HG02759 (cell line): ENCODE measurements around the gene C12orf75.
"Not testable (repeated sequence)": the region's sequence is repeated elsewhere in the genome, so short reads cannot be mapped to it uniquely, and the experiment has no call there.

Source experiments
- ATAC-seq: cut with Tn5 transposase; IDR thresholded peaks from one replicate; pipeline ENCODE4 v1.9.1; 2021; ENCODE audit warnings: mild to moderate bottlenecking, moderate library complexity; ENCODE audit not compliant: unreplicated experiment

The C12orf75 gene

DNA sequence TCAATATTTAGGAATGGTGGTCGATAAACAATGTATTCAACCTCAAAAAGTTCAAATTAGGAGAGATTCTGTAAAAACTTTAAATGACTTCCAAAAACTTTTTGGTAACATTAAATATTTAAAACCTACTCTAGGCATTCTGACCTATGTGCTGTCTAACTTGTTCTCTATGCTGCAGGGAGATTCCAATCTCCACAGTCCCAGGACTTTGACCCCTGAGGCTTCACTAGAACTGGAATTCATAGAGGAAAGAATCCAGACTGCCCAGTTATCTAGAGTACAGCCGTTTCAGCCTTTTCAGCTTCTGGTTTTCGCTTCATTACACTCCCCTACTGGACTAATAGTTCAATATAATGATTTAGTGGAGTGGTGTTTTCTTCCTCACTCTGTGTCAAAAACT is 21.1 kb upstream of the C12orf75 start:
- ATAC-seq: not testable (repeated sequence)

DNA sequence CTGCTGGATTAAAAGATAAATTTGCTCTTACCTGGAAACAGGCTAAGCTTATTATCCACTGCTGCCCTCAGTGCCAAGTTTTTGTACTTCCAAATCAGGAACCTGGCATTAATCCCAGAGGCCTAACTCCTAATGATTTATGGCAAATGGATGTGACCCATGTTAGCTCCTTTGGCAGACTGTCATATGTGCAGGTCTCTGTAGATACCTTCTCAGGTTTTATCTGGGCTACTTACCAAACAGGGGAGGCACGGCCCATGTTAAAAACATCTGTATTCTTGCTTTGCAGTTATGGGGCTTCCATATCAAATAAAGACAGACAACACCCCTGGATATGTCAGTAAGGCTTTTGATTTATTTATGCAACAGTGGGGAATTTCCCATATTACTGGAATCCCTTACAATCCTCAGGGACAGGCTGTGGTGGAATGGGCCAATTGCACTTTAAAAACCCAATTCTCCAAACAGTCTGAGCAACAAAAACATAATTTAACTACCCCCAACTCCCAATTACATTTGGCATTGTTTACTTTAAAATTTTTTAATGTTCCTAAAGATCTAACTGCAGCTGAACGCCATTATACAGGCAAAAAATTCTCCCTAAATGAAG is 19.9 kb upstream of the C12orf75 start:
- ATAC-seq: not testable (repeated sequence)

DNA sequence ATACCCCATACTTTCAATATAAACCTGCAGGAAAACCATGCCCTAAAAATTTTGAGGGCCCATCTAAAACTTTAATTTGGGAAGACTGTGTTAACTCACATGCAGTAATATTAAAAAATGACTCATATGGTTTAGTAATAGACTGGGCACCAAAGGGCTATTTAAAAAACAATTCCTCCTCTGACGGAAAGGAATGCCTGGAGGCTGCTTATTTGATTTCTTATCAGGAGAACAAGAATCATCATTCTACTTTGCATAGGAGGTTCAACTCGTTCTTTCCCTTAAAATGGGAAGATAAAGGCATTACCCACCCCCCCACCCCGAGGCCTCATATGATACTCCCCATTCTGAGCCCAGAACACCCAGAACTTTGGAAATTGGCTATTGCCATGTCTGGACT is 18.6 kb upstream of the C12orf75 start:
- ATAC-seq: not testable (repeated sequence)

DNA sequence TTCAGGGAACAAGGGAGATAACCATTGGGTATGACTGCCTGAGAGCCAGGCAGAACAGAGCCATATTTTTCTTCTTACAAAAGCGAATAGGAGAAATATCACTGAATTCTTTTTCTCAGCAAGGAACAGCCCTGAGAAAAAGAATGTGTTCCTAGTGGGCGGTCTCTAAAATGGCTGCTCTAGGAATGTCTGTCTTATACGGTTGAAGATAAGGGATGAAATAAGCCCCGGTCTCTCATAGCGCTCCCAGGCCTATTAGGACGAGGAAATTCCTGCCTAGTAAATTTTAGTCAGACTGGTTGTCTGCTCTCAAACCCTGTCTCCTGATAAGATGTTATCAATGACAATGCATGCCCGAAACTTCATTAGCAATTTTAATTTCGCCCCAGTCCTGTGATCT is 16.7 kb upstream of the C12orf75 start:
- ATAC-seq: not testable (repeated sequence)

DNA sequence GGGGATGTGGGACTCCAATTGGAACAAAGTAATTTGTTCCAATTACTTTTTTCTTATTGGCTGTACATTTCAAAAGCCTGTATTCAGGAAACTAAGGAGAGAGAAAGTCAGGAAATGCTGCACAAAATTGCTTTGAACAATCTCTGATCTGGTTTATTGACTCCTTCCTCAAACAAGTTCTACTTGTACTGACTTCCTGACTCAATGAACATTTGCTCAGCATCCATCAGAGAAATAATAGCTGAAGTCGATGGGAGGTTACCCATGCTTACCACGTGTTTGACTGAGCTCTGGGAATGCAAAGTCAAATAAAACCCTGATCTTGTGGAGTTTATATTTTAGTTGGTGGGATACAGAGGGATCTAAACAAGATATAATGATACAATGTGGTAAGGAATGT is 15.4 kb upstream of the C12orf75 start:
- no peak for ATAC-seq

DNA sequence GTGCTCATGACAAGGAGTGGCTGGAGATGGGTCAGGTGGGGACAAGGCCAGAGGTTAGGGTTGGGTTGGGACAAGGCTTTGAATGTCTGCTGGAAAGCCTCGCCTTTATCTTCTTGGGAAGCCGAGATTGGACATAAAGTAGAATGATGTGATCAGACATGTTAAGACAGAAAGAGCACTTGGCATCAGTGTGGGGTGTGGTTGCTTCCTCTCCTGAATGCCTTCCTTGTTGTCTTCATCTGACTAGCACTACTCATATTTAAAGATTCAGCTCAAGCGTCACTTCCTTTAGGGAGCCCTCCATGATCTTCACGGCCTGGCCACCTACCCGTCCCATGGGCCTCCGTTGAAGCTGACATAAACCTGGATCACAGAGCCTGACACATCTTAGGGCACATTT is 14.8 kb upstream of the C12orf75 start:
- ATAC-seq: no peak

DNA sequence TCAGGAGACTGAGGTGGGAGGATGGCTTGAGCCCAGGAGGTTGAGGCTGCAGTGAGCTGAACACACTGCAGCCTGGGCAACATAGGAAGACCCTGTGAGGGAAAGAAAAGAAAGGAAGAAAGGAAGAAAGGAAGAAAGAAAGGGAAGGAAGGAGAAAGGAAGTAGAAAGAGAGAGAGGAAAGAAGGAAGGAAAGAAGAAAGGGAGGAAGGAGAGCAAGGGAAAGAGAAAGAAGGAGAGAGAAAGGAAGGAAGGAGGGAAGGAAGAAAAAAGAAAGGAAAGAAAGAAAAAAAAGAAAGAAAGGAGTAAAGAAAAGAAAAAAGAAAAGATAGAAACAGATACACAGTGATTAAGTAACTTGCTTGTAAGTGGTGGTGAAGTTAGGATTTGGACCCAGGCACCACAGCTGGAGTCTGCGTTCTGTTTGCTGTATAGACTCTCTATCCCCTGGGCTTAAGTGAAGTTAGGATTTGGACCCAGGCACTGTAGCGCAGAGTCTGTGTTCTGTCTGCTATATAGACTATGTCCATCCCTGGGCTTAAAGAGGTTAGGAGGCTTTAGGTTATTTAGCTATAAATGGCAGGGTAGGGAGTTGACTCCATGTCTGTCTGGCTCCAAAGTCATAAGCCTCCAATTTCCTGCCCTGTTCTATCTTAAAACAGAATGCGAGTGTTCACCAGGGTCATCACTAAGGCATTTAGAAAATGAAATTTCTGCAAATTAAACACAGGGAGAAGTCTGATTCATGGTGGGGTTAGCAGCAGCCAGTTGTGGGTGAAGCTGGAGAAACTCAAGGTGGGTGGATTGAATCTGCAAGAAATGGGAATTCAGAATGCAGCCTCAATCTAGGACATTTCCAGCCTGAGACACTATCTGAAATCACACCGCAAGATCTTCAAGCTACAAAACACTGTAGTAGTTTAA is 13.3 kb upstream of the C12orf75 start:
- no peak for ATAC-seq

DNA sequence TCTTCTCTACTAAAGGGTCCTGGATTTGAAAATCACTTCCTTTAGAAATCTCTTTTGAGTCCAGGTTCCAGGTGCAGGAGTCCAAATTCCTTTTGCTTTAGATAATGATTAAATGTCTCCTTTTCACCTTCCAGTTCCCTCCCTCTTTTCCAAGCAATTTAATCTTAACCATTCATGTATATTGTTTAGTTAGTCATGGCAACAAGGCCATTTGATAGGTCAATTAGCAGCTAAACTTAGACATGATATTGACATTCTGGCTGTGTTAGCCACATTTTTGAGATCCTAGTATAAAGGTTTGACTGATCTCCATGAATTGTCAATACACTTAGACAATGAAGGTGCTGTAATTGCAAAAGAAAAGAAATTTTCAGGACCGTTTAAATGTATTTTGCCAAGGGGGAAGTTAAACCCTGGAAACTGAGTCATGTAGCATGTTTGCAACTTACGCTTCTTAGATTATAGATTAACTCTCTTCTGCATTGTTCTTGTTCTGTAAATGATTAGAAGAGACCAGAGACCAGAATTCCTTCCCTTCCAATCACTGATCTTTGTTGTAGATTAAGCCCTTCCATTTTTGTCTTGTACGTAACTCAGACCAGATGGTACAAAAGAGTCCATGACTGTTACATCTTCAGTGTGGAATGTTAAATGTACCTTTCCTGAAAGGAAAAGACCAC is 12.4 kb upstream of the C12orf75 start:
- no peak for ATAC-seq

DNA sequence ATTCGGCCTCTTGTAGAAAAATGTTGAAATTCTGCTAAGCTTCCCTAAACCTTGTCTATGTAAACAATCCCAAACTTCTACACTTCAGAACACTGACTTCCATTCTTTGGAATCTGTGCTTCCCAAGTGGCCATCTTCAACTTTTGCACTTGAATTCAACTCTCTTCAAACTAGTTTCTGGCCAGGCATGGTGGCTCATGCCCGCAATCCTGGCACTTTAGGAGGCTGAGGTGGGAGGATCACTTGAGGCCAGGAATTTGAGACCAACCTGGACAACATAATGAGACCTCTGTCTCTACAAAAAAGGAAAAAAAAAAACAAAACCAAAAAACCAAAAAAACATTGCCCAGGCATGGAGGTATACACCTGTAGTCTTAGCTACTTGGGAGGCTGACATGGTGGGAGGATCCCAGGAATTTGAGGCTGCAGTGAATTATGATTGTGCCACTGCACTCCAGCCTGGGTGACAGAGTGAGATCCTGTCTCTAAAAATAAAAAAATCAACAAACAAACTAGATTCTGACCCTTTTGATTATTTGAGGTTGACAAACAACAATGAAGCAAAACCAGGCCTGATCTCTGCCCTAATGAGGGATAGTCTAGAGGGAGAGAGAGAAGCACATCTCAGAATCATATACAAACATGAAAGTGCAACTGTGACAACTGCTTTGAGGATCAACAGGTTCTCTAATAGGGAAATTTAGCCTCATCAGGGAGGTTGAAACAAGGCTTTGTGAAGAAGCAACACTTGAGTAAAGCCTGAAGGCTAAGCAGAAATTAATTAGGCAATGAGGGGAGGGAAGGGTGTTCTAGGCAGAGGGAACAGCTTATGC is 11.6 kb upstream of the C12orf75 start:
- no peak for ATAC-seq

DNA sequence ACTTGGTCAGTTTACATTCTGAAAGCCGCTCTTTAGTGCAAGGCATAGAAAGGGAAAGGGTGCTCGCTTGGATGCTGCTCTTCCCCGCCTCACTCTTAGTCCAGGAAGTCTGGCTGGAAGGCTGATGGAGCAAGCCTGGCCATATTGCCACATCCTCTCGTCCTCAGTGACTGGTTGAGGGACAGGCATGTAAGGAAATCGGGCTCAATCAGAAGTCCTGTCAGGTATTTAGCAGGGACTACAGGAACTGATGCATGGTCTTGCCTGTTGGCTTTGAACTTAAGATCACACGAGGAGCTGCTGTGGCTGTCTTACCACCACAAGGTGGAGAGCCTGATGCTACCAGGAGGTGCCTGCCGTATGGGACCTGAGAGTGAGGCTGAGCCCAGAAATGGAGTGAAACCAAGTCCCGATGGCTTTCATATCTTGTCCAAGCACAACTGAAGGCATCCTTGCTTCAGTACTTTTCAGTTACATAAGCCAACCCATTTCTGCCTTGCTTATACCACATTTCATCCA is 10.7 kb upstream of the C12orf75 start:
- no peak for ATAC-seq

DNA sequence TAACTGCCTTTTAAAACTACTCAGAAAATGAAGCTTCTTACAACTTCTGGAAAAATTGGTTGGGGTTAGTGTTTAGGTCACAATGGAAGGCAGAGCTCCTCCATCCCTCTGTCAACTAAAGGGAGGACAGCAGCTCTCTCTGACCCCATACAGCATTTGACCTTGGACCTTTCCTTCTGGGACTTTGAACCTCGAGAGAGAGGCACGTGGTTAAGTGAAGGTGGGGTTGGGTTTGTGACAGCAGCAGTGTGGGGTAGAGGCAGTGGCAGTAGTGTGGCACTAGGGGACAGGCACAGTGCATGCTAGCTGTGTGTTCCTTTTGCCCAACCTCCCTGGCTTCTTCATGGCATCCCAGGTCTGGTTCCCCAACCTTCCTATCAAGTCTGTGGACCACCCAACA is 9.4 kb upstream of the C12orf75 start:
- ATAC-seq: no peak

DNA sequence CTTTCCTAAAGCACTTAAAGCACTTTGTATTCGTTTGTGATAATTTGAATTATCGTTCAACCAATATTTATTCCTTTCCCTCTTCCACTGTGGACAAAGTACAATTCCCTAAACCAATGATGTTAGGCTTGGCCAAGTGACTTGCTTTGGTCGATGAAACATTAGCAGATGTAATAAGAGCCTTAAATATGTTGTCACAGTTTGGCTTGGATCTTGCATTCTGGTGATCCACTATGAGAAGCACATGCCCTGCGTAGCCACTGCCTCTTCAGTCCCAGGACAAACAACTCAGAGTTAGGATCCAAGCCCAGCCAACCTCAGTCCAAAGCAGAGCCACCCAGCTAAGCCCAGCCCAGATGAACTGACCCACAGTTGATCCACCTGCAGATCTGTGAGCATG is 8.4 kb upstream of the C12orf75 start:
- no peak for ATAC-seq

DNA sequence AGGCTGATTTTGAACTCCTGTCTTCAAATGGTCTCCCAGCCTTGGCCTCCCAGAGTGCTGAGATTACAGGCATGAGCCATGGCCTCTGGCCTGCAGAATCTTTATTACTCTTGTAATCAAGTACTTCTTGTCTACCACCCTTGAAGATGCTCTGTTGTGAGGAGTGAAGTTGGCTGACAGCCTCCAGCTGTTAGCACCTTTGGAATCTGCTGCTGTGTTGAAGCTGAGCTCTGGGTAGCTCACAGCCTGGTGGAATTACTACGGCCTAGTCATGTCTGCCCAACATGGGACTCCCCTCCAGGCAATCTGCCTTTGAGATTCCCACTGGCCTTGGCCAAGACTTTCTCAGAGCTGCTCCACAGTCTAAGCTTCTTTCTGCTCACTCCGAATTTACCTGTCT is 5.8 kb upstream of the C12orf75 start:
- no peak for ATAC-seq

DNA sequence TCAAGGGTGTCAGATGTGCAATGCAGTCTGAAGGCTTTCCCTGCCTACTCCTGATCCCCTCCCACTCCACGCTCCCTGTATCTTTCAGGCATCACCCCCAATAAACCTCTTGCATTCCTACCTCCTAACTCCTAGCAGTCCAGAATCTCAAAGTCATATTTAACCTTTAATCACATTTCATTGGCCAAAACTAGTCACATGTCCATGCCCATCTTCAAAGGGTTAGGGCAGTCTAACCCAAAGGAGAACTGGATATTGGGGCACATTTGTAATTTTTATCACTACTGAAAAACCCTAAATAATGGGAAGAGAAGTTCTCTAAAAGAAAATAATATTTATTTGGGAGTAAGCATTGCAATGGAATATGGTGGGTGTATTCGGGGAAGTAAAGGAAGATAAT is 5.4 kb upstream of the C12orf75 start:
- ATAC-seq: no peak

DNA sequence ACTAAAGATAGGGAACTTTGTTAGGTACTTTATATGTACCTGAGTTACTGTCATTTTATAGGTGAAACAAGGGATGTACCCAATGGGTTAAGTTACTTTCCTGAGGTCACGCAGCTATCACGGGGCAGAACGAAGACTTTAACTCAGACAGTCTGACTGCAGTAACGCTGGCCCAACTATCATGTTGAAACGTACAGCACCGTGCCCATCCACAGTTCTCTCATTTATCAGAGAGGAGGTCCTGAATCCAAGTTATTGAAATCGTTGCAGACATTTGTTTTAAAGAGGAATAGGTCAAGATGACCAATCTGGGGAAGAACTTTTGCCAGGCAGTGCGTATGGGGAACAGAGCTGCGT is 587 bp upstream of the C12orf75 start:
- ATAC-seq: peak; percentile 0

DNA sequence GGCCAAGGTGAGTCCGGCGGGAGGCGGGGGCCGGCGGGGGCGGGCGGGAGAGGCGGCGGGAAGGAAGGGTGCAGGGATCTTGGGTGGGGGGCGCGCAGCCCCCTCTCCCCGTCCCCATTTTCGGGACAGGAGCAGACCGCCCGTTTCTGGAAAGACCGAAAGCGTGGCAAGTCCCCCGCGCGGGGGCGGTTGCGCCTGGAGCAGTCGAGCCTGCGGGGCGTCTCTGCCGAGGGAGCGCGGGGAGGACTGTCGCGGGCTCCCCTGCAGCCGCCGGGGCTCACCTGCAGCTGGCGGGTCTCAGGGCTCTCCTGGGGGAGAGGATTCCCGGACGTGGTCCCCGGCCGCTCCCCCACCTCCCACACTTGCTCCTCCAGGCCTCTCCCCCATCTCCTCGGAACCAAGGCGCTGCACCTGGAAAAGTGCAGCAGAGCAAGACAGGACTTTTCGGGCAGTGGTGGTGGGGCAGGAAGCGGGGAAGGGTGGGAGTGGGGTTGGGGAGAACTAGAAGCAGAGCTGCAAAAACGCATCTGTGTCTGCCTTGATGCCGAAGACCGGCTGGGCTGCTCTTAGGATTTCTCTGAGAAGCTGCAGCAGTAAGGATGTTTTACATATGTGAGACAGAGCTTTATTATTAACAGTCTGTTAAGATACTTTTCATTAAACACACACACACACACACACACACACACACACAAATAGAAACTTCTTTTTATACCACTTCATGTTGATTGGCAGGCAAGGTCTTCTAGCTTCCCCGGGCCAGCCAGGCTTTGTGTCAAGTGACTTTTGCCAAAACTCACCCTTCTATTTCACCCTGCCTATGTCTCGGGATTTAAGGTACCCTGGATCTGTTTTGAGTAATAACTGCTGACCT is 677 bp downstream of the C12orf75 start:
- peak; percentile 16 for ATAC-seq

DNA sequence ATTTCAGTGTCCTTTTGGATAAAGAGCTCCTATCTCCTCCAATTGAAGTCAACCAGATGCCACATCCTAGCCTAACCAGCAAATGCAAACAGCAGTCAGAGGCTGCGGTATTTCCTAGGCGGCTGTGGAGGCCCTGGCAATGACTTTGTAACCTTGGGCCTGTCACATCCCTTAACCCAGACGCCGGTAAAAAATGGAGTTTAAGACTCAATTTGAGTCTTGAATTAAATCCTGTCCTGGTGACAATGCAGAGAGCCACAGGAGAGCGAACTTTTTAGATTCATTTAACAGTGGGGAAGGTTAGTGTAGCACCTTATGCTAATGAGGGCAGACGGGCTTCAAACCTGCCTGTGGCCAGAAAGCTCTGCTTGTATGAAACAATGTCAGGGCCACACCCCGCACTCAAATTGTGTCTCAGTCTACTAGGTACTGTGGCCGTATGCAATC is 1.3 kb downstream of the C12orf75 start:
- no peak for ATAC-seq

DNA sequence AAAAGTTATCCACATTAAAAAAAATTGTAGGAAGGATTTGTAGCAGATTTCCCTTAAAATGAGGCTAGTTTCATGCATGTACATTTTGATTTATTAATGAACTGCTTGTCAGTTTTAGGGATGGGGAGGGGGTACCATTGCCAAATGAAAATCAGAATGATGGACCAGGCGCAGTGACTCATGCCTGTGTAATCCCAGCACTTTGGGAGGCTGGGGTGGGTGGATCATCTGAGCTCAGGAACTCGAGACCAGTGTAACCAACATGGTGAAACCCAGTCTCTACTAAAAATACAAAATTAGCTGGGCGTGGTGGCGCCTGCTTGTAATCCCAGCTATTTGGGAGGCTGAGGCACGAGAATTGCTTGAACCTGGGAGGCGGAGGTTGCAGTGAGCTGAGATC is 1.8 kb downstream of the C12orf75 start:
- ATAC-seq: not testable (repeated sequence)

DNA sequence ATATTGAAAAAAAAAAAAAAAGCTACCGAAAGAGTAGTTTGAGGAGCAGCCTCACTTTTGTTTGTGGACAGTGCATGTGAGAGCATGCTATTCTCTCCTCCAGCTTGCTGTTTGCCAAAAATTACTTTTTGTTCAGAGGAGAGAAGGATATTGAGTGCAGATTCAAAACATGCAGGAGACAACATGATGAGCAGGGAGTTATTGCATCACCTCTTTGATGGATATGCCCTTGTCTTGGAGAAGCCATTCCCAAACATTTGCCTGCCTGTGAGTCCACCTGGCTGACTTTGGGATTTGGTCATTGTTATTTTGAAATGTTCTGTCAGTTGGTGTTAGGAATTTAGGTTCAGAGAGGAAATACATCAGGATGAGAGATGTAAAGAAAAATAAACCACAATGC is 2.4 kb downstream of the C12orf75 start:
- no peak for ATAC-seq

DNA sequence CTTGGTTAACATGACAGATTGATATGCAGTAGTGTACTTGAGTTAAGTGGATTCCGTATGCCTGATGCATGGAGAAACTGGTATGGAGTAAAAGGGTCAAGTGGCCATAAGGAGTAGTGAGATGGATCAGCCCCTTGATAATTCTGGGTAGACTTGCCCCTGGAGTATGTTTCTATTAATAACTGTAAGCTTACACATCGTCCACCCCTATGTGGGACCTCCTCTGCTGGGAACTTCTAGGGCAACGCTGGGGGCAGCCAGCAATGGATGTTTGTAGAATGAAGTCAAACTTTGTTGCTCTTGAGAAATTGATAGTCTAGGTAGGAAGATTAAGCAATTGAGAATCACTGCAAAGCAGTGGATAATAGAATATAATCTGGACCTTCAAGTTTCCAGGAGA is 3.5 kb downstream of the C12orf75 start:
- ATAC-seq: no peak
